Measurements from ENCODE around the gene CAVIN1.
"Not testable (repeated sequence)": the region's sequence is repeated elsewhere in the genome, so short reads cannot be mapped to it uniquely, and the experiment has no call there.

Gene CAVIN1

DNA sequence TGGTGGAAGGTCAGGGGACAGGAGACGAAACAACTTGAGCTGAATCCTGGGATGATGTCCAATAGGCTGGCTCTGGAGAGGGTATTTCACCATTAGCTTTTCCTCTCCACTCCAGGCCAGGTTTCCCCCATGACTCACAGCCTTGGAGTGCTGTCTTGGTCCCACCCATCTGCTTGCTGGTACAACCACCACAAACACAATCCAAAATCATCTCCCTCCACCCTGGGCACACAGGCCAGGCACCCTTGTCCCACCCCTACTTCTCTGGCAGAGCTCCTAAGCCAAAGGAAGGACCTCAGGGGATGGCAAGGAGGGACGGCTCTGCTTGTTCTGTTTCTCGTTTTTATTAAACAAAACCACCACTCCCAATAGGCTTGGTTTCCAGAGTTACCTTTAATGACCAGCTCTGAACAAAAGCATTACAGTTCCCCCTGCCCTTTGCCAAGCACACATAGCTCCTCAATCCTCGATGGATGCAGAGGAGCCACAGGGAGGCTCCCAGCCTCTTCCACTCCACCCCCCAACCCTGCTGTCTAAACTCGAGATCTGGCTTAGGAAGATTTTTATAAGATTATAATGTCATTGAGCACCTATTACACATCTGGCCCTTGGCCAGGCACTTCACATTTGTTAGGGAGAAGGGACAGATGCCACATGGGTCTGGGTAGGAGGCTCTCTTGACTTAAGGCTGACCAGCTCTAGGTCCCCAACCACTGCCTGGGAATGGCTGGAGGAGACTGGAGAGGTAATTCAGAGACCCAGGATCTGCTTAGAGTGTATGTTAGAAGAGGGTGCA lies 13.3 kb downstream of the CAVIN1 start:
- H3K4me3 ChIP-seq (ENCODE audit: low read length): no peak overlapping the region
- no peak for DNase-seq (ENCODE audit: low read depth, low spot score)

DNA sequence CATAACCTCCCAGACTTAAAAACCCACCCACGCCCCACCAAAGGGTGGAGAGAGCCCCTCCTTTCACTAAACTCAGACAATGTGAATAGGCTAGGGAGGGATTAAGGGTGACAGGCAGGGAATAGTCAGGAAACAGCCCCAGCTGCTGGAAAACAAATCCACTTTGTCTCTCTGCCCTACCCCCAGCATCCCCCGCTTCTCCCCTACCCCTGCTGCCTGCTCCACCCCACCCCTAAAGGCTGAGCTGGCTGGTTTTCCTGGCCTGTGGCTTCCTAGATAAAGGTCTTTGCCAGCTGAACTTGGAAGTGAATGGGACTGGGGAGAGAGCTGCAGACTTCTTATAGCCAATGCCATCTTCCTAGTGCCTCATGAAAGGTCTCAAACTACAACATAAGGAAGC lies 15.0 kb downstream of the CAVIN1 start:
- no peak overlapping the region for H3K4me3 ChIP-seq (ENCODE audit: low read length)
- DNase-seq (ENCODE audit: low read depth, low spot score): no peak

GRCh38 chr17:42407289-42407836 lies 15.7 kb downstream of the CAVIN1 start:
- DNase-seq (ENCODE audit: low read depth, low spot score): peak; percentile 51
- no peak overlapping the region for H3K4me3 ChIP-seq (ENCODE audit: low read length)

DNA sequence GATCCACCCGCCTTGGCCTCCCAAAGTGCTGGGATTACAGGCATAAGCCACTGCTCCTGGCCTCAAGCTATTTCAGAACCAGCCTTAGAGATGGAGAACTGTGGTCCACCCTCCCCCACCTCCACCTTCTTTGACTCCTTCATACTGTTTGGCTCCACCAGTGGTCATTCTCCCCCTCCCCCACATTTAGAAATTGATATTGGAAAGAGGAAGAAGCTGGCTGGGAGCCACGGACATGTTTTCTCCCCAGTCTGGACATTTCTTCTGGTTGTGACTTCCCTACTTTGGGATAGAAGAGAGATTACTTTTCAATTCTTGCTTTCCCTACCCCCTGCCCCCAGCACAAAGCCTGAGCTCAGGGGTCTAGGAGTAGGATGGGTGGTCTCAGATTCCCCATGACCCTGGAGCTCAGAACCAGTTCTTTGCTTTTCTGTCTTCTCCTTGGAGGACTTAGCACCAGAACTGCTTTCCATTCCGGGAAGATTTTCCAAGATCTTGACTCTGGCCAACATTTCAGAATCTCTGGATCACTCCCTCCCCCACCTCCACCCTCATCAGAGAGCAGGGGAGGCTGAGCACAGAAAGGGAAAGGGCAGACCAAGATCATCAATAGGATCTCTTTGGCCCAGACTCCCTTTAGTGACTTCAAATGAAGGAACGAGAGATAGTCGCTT lies 16.3 kb downstream of the CAVIN1 start:
- H3K4me3 ChIP-seq (ENCODE audit: low read length): no peak overlapping the region
- no peak for DNase-seq (ENCODE audit: low read depth, low spot score)

- DNase-seq (ENCODE audit: low read depth, low spot score): peak; percentile 79
- H3K4me3 ChIP-seq (ENCODE audit: low read length): no peak overlapping the region
These were observed 17.0 kb downstream of the CAVIN1 start for GRCh38 chr17:42405963-42406495.

DNA sequence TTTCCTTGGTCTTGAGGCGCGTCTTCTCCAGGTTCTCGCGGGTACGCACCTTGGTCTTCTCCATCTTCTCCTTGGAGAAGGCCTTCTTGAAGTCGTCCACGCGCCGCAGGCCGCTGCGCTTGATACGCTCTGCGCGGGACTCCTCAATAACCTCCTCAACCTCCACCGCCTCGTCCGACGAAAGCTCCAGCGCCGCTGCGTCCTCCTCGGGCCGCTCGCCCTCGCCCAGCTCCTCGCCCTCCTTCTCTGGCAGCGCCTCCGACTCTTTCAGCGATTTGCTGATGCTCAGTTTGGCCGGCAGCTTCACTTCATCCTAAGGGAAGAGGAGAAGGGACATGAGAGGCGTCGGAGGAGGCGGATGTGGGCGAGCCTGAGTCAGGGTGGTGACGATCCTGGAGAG lies 18.0 kb downstream of the CAVIN1 start:
- H3K4me3 ChIP-seq (ENCODE audit: low read length): no peak overlapping the region
- DNase-seq (ENCODE audit: low read depth, low spot score): no peak

DNA sequence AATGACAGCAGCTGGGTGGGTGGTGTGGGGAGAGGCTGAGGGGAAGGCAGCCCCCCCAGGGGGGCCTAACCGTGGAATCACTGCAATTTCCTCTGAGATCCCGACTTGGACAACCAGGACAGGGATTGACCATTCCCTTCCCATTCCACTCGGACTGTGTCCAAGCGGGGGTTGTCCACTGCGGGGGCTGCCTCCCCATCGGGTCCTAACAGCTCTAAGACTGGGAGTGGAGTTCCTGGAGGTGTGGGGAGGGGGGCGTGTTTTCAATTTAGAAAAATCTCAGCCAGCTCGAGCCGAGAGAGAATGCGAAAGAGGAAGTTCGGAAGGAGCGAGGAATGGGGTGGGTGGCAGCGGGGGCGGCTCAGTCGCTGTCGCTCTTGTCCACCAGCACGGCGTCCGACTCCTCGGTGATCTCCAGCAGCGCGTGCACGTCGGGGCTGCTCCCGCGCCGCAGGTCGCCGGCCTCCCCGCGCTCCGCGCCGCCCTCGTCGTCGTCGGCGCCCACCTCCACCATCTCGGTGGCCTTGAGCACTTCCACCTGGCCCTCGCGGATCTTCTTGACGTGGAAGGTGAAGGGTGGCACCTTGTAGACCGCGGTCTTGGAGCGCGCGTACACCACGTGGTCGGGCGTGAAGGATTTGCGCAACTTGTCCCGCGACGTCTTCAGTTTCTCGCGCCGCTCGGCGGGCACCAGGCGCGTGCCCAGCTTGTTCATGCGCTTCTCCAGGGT lies 18.6 kb downstream of the CAVIN1 start:
- DNase-seq (ENCODE audit: low read depth, low spot score): no peak

GRCh38 chr17:42403150-42403549 lies 19.9 kb downstream of the CAVIN1 start:
- no peak overlapping the region for H3K4me3 ChIP-seq (ENCODE audit: low read length)
- DNase-seq (ENCODE audit: low read depth, low spot score): peak; percentile 57

More for the DNA sequence above, 18.6 kb downstream of the CAVIN1 start:
- H3K4me3 ChIP-seq (ENCODE audit: low read length): no peak overlapping the region

- no peak overlapping the region for H3K4me3 ChIP-seq (ENCODE audit: low read length)
- no peak for DNase-seq (ENCODE audit: low read depth, low spot score)
These were observed 20.9 kb downstream of the CAVIN1 start for GRCh38 chr17:42402117-42402516.

GRCh38 chr17:42400844-42401375 lies 22.1 kb downstream of the CAVIN1 start:
- H3K4me3 ChIP-seq (ENCODE audit: low read length); DNase-seq (ENCODE audit: low read depth, low spot score): not testable (repeated sequence)

- no peak overlapping the region for H3K4me3 ChIP-seq (ENCODE audit: low read length)
- DNase-seq (ENCODE audit: low read depth, low spot score): peak; percentile 61
These were observed 22.9 kb downstream of the CAVIN1 start for GRCh38 chr17:42399948-42400843.

DNA sequence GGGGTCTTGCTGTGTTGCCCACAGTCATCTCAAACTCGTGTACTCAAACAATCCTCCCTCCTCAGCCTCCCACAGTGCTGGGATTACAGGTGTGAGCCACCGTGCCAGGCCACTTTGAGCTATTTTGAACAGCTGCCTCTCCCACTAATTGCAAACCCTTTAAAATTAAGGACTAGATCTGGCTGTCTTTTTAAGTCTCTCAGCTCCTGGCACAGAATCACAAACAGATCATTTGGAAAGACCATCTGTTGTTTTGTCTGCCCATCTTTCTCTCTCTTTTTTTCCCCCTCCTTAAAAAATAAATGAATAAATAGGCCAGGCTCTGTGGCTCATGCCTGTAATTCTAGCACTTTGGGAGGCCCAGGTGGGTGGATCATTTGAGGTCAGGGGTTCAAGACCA lies 23.9 kb downstream of the CAVIN1 start:
- DNase-seq (ENCODE audit: low read depth, low spot score): no peak

GRCh38 chr17:42395601-42396000 lies 27.5 kb downstream of the CAVIN1 start:
- H3K4me3 ChIP-seq (ENCODE audit: low read length); DNase-seq (ENCODE audit: low read depth, low spot score): not testable (repeated sequence)

More for the DNA sequence above, 23.9 kb downstream of the CAVIN1 start:
- H3K4me3 ChIP-seq (ENCODE audit: low read length): no peak overlapping the region

DNA sequence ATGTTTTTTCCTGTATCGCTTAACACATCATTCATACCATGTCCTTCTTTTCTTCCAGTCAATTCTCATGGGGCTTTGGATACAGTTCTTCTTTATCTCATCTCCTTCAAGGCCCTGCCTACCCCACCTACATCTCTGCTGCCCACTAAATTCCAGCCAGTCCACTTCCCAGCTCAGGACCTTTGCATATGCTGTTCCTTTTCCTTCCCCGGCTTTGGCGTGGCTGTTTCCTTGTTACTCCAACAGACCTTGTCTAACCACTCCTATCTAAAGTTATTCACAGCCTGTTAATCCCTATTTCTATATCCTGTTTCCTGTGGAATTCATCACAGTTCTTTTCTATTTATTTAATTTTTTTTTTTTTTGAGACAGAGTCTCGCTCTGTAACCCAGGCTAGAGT lies 28.2 kb downstream of the CAVIN1 start:
- H3K4me3 ChIP-seq (ENCODE audit: low read length): no peak overlapping the region
- DNase-seq (ENCODE audit: low read depth, low spot score): no peak

GRCh38 chr17:42392692-42393415 lies 30.2 kb downstream of the CAVIN1 start:
- no peak for DNase-seq (ENCODE audit: low read depth, low spot score)
- no peak overlapping the region for H3K4me3 ChIP-seq (ENCODE audit: low read length)

DNA sequence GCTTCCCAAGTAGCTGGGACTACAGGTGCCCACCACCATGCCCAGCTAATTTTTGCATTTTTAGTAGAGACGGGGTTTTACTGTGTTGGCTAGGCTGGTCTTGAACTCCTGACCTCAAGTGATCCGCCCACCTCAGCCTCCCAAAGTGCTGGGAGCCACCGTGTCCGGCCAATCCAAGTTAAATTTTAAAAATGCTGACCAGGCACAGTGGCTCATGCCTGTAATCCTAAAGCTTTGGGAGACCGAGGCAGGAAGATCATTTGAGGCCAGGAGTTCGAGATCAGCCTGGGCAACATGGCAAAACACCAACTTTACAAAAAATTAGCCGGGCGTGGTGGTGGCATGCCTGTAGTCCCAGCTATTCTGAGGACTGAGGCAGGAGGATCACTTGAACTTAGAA lies 31.6 kb downstream of the CAVIN1 start:
- not testable (repeated sequence) for DNase-seq (ENCODE audit: low read depth, low spot score); H3K4me3 ChIP-seq (ENCODE audit: low read length)

- H3K4me3 ChIP-seq (ENCODE audit: low read length): no peak overlapping the region
- no peak for DNase-seq (ENCODE audit: low read depth, low spot score)
These were observed 33.2 kb downstream of the CAVIN1 start for GRCh38 chr17:42389899-42390298.

DNA sequence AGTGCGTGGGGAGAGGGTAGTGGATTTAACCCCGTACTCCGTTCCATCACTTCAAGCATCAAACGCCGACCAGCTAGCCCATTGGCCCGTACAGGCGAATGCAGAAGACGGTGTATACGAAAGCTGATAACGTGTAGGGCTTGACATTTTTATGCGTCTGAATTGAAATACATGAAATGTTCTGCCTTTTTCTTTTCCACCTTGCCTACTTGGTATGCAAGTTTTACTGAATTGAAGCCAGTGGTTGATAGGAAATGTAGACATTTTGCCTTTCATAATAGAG lies 34.0 kb downstream of the CAVIN1 start:
- no peak for DNase-seq (ENCODE audit: low read depth, low spot score)
- H3K4me3 ChIP-seq (ENCODE audit: low read length): peak overlapping the region; percentile 85
